ENCODE measurements around the gene RGS7. TPM values are rescaled to one million over a fixed set of nuclear protein-coding genes. Genes with fewer than 3 reads are reported as not detected.
"Not testable (repeated sequence)": the region's sequence is repeated elsewhere in the genome, so short reads cannot be mapped to it uniquely, and the experiment has no call there.

Gene RGS7
- total RNA-seq, 4 donors from 2014 or later: 1.9 TPM; not detected in 3

DNA sequence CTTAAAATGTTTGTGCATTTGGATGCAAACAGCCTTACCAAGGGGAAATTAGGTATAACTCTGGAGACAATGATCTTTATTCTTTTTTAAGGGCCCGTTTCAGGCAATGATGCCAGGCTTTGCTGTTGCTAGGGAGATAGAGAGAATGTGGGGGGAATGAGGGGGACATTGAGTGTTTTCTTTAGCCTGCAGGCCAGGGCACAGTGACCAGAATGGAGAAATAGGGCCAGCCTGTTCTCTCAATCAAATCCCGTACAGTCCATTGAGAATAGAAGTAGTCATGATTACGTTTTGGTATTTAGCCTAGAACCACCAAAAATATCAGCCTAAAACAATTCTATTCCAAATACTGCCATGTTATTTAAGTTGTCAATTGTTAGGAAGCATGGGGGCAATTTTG is 49.0 kb downstream of the RGS7 start:
- H3K4me3 ChIP-seq: no peak overlapping the region
- no peak overlapping the region for H3K27ac ChIP-seq
- no peaks in the 10 kb centered on the region for H3K4me1 ChIP-seq
- no peak for TF ChIP-seq POLR2A (IDR thresholded peaks at IDR 0.05)
- TF ChIP-seq, protein P1, sequence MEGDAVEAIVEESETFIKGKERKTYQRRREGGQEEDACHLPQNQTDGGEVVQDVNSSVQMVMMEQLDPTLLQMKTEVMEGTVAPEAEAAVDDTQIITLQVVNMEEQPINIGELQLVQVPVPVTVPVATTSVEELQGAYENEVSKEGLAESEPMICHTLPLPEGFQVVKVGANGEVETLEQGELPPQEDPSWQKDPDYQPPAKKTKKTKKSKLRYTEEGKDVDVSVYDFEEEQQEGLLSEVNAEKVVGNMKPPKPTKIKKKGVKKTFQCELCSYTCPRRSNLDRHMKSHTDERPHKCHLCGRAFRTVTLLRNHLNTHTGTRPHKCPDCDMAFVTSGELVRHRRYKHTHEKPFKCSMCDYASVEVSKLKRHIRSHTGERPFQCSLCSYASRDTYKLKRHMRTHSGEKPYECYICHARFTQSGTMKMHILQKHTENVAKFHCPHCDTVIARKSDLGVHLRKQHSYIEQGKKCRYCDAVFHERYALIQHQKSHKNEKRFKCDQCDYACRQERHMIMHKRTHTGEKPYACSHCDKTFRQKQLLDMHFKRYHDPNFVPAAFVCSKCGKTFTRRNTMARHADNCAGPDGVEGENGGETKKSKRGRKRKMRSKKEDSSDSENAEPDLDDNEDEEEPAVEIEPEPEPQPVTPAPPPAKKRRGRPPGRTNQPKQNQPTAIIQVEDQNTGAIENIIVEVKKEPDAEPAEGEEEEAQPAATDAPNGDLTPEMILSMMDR (IDR thresholded peaks at IDR 0.05): no peak
- H3K27me3 ChIP-seq: no peaks in the 10 kb centered on the region
- H3K36me3 ChIP-seq: no peaks in the 10 kb centered on the region
- H3K9me3 ChIP-seq: peaks cover 0 to 4% (median 0%) of the 10 kb centered on the region in 4 donors
- DNase-seq: no peak

DNA sequence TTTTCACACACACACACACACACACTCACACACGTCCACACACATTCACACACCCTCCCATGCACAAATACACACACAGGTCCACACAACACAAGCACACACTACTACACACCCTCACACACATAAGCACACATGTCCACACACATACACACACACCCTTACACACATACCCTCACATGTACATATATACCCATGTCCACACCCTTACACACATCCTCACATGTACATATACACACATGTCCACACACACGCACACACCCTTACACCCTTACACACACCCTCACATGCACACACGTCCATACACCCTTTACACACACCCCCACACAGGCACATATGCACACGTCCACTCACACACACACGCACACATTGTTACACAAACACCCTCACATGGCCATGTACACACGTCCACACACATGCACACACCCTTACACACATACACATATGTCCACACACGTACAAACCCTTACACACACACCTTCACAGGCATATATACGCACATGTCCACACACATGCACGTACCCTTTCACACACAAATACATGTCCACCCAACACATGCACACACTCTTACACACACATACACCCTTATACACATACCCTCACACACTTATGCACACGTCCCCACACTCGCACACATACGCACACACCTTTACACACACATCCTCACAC is 50.7 kb downstream of the RGS7 start:
- no peak for DNase-seq
- H3K27ac ChIP-seq: no peak overlapping the region

DNA sequence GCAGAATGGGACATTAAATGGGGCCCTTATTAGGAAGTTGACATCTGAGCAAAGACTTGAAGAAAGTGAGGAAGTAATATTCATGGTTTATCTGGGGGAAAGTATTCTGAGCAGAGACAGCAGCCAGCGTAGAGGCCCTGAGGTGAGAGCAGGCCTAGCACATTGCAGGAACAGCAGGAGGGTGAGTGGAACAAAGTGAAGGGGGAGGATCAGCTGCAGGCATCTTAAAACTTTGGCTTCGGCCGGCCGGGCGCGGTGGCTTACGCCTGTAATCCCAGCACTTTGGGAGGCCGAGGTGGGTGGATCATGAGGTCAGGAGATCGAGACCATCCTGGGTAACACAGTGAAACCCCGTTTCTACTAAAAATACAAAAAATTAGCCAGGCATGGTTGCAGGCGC is 55.0 kb downstream of the RGS7 start:
- H3K9me3 ChIP-seq, DNase-seq, H3K4me1 ChIP-seq, H3K4me3 ChIP-seq, H3K27me3 ChIP-seq, H3K36me3 ChIP-seq, H3K27ac ChIP-seq: not testable (repeated sequence)

More for the DNA sequence above, 50.7 kb downstream of the RGS7 start:
- Histone ChIP-seq H3K27me3 (no peaks in the 10 kb centered on the region), H3K4me1 (no peaks in the 10 kb centered on the region), H3K36me3 (no peaks in the 10 kb centered on the region), H3K9me3 (peaks cover 0 to 4% (median 0%) of the 10 kb centered on the region in 4 donors), H3K4me3 (no peak overlapping the region)
- TF ChIP-seq POLR2A (IDR thresholded peaks at IDR 0.05): no peak
- TF ChIP-seq, protein P1 (IDR thresholded peaks at IDR 0.05): no peak

DNA sequence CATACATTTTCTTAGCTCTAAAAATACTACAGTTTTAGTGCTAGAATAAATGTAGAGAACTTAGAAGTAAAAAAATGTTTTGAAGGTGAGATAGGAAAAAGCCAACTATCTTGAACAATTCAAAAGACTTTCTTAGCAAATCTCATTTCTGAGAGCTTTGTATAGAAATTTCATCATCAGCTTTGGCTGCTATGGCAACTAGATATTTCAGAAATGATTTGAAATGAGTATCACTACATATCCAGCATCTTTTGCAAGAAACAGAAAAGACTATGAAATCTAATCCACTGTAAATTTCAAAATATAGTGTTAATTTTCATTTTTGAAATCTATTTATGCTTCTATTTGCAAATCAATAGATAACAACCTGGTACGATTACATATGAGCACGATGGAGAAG is 57.7 kb downstream of the RGS7 start:
- no peak overlapping the region for H3K27ac ChIP-seq
- no peak overlapping the region for H3K4me3 ChIP-seq
- H3K36me3 ChIP-seq: no peaks in the 10 kb centered on the region
- TF ChIP-seq, protein P1 (IDR thresholded peaks at IDR 0.05): no peak
- no peak for DNase-seq
- H3K9me3 ChIP-seq: peaks cover 0 to 3% (median 0%) of the 10 kb centered on the region in 4 donors
- no peaks in the 10 kb centered on the region for H3K4me1 ChIP-seq
- H3K27me3 ChIP-seq: no peaks in the 10 kb centered on the region

DNA sequence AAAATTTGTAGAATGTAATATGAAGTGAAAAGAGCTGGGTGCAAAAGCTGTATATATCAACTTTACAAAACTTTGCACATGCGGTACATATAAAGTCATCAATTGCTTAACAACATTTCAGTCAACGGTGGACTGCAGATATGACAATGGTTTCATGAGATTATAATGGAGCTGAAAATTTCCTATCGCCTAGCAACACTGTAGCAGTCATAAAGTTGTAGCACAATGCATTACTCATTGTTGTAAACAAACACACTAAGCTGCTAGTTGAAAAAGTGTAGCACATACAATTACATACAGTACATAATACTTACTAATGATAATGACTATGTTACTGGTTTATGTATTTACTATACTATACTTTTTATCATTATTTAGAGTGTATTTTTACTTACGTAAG is 64.0 kb downstream of the RGS7 start:
- no peak for DNase-seq
- H3K27ac ChIP-seq: no peak overlapping the region
- H3K27me3 ChIP-seq: no peaks in the 10 kb centered on the region
- H3K36me3 ChIP-seq: no peaks in the 10 kb centered on the region
- no peaks in the 10 kb centered on the region for H3K9me3 ChIP-seq
- TF ChIP-seq POLR2A (IDR thresholded peaks at IDR 0.05): no peak
- no peaks in the 10 kb centered on the region for H3K4me1 ChIP-seq
- H3K4me3 ChIP-seq: no peak overlapping the region

DNA sequence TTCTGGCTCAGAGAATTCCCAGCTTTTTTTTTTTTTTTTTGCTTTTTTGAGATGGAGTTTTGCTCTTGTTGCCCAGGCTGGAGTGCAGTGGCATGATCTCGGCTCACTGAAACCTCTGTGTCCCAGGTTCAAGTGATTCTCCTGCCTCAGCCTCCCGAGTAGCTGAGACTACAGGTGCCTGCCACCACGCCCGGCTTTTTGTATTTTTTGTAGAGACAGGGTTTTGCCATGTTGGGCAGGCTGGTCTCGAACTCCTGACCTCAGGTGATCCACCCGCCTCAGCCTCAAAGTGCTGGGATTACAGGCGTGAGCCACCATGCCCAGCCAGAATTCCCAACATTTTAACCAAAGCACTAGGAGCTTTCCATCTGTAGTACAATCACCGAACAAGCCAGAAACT is 65.5 kb downstream of the RGS7 start:
- H3K4me3 ChIP-seq, H3K27ac ChIP-seq, H3K4me1 ChIP-seq, H3K36me3 ChIP-seq, H3K9me3 ChIP-seq, DNase-seq, H3K27me3 ChIP-seq: not testable (repeated sequence)

DNA sequence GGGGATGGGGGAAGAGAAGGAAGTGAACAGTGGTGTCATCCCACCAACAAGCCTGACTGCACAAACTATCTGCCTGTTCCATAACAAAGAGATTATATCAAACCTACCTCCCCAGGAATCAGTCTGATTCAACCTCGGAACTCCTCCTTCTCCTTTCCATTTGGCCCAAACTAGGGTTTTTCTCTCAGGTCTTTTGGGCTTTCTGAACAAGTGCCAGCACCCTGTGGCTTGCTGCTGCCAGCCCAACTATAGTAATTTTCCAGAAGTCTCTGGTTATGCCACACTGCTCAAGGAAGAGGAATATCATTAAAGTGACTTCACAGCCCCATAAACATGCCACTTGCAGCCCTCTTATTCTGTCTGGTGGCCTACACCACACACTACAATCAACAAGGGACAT is 70.5 kb downstream of the RGS7 start:
- Histone ChIP-seq H3K27ac (no peak overlapping the region), H3K4me3 (no peak overlapping the region), H3K9me3 (no peaks in the 10 kb centered on the region), H3K36me3 (no peaks in the 10 kb centered on the region), H3K27me3 (no peaks in the 10 kb centered on the region), H3K4me1 (no peaks in the 10 kb centered on the region)
- no peak for TF ChIP-seq POLR2A (IDR thresholded peaks at IDR 0.05)
- DNase-seq: no peak

DNA sequence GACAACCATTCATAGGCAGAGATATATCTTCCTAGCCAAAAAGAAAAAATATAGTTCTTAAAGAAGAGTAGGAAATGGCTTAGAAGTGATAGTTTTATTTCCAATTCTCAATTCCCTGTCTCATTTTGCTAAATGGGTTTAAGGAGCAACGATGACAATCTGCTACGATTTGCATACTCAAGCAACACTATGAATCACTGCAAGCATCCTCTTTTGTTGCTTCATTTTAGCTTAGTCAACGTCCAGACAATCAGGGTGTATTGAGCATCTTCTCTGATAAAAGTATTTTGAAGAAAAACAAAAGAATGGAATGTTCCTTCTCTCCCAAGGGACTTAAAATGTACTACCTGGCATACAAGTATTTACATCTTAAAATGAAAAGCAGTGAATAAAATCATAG is 80.6 kb downstream of the RGS7 start:
- Histone ChIP-seq H3K4me1 (no peaks in the 10 kb centered on the region), H3K27me3 (no peaks in the 10 kb centered on the region), H3K9me3 (peaks cover 0 to 4% (median 0%) of the 10 kb centered on the region in 4 donors), H3K27ac (no peak overlapping the region), H3K36me3 (no peaks in the 10 kb centered on the region), H3K4me3 (no peak overlapping the region)
- no peak for DNase-seq
- no peak for TF ChIP-seq POLR2A (IDR thresholded peaks at IDR 0.05)
- TF ChIP-seq, protein P1 (IDR thresholded peaks at IDR 0.05): no peak

All from Peyer's patch (tissue), 4 donors.